Heart right ventricle (tissue), 16 donors: Measurements from ENCODE around the gene MYH11. TPM values are rescaled to one million over a fixed set of nuclear protein-coding genes. Genes with fewer than 3 reads are reported as not detected.

ENCODE experiments used
- ATAC-seq, 8 donors: fragments of 200-7000 bp; cut with Tn5 transposase; one replicate each; pipeline ENCODE4 v1.9.1; 2020; ENCODE audit warnings: mild to moderate bottlenecking in 8 of 8, moderate library complexity in 8 of 8, moderate number of reproducible peaks in 1 of 8
- DNase-seq, 2 donors: peaks; one replicate each; pipeline ENCODE4 v3.0.0-alpha.2; 2020
- H3K27ac ChIP-seq, 10 donors: fragments of 200-600 bp; sonication (generic) in 2 of 10; one replicate each; pipeline versions ENCODE4 v1.5.0 to v1.8.0; 2020 to 2022; ENCODE audit warnings: mild to moderate bottlenecking in 3 of 10
- H3K27me3 ChIP-seq, 7 donors: fragments of 200-600 bp; one replicate each; pipeline ENCODE4 v1.8.0; 2021 to 2022; ENCODE audit warnings: mild to moderate bottlenecking in 2 of 7
- H3K36me3 ChIP-seq, 9 donors: fragments of 200-600 bp; sonication (generic) in 1 of 9; one replicate each; pipeline versions ENCODE4 v1.5.0 to v1.8.0; 2020 to 2022; ENCODE audit warnings: mild to moderate bottlenecking in 2 of 9
- H3K4me1 ChIP-seq, 9 donors: fragments of 200-600 bp; sonication (generic) in 1 of 9; one replicate each; pipeline versions ENCODE4 v1.5.0 to v1.8.0; 2020 to 2022; ENCODE audit warnings: mild to moderate bottlenecking in 4 of 9
- H3K4me3 ChIP-seq, 10 donors: fragments of 200-600 bp; sonication (generic) in 2 of 10; one replicate each; pipeline versions ENCODE4 v1.5.0 to v1.8.0; 2020 to 2022; ENCODE audit warnings: mild to moderate bottlenecking in 7 of 10, moderate library complexity in 2 of 10
- H3K9me3 ChIP-seq, 11 donors: fragments of 200-600 bp in 10 of 11; sonication (generic) in 2 of 11; one replicate each; pipeline versions ENCODE4 v1.5.0 to v1.8.0; 2013 to 2022; ENCODE audit warnings: mild to moderate bottlenecking in 2 of 11, control low read depth in 1 of 11, moderate library complexity in 1 of 11
- CTCF ChIP-seq, 9 donors: fragments of 200-600 bp; sonication (generic) in 2 of 9; IDR thresholded peaks; one replicate each; pipeline versions ENCODE4 v1.5.0 to v1.8.0; 2021 to 2022; ENCODE audit warnings: antibody characterized with exemption in 9 of 9, mild to moderate bottlenecking in 5 of 9, moderate library complexity in 1 of 9
- WGBS, 2 donors: extraction: QIAGEN DNeasy Blood & Tissue Kit; methylation state at CpG; one replicate each; pipeline ENCODE4 v1.1.7; 2013; ENCODE audit warnings: inconsistent platforms in 1 of 2; 5-methylcytosine and 5-hydroxymethylcytosine counted together
- intact Hi-C, 10 donors: fragments of 100-400 bp; cut with DNase I; formaldehyde crosslinking; loops; one replicate each; pipeline versions ENCODE4 v1.11.1 to v1.14.2; 2022
- polyA plus RNA-seq, 2 donors: library from polyadenylated mRNA; stranded (reverse); fragments of 200-250 nt; gene quantifications; one replicate each; pipeline ENCODE4 v1.2.3, GENCODE V29; 2013
- total RNA-seq, 10 donors: library from RNA; stranded (reverse); fragmentation: NEBNext Ultra II Directional in 3 of 10; extraction: Animal tissue kit (Norgen Biotek cat#: 25700) in 3 of 10; gene quantifications; one replicate each; pipeline versions ENCODE4 v1.2.1 to v1.2.4, GENCODE V29; 2021 to 2023
- donor health status: Arrhythmogenic right ventricular cardiomyopathy.
- donor health status: ischemic (EF 13 %, LVEDD 7.1; RV severe dilation, severe dysfunction).
- donor health status: healthy with polysubstance abuse.
- donor health status: DM: no; HTN: yes; CAD: no.
- donor health status: DM: no; HTN: no; CAD: no.
- donor health status: ischemic (EF 25% LVEDD 6.9; RV normal size, moderate dysfunction).
- donor health status: ischemic (EF 25% LVEDD 5.7; RV mildly dilated, moderate dysfunction).
- donor health status: healthy.
- donor health status: DM: yes; HTN: yes; CAD: no.
- donor health status: Ischemic cardiomyopathy.
- donor health status: ischemic (EF 35%, LVEDD 5.7; RV mildly dilated, moderate dysfunction).
- donor health status: nonischemic (EF 11% LVEDD 7.7; RV severe dilation, severe dysfunction).
- donor health status: DM: yes; HTN: yes; CAD: no.
- donor health status: PGD.
- donor health status: ischemic (EF 29% LVEDD 5.4; RV normal size, mild dysfunction).
- donor health status: nonischemic (EF 23%, LVEDD 6.1; RV moderate dilation, normal function).

MYH11 gene
- total and polyA plus RNA-seq, 12 donors = 9.8 to 46.7 (median 23.5) TPM

GRCh38 chr16:15739464-15739863, 117.4 kb downstream of the MYH11 start:
- H3K9me3 ChIP-seq = peaks cover 0 to 10% (median 0%) of the 10 kb centered on the region in 11 donors
- H3K4me1 ChIP-seq = no peaks in the 10 kb centered on the region
- DNase-seq (no peak), ATAC-seq (no peak)
- peaks cover 0 to 75% (median 0%) of the 10 kb centered on the region in 9 donors for H3K36me3 ChIP-seq
- no peak for TF ChIP-seq CTCF (IDR thresholded peaks at IDR 0.05)
- WGBS, 2 donors = 98 to 99% methylated on average over 2 of the region's 2 CpGs
- H3K27me3 ChIP-seq = no peaks in the 10 kb centered on the region
- H3K4me3 ChIP-seq = no peak overlapping the region
- no peak overlapping the region for H3K27ac ChIP-seq
- intact Hi-C loops = no loop called here

- ATAC-seq (no peak), DNase-seq (no peak)
- Histone ChIP-seq H3K9me3 (peaks cover 0 to 10% (median 0%) of the 10 kb centered on the region in 11 donors), H3K27ac (no peak overlapping the region), H3K27me3 (no peaks in the 10 kb centered on the region), H3K36me3 (peaks cover 0 to 80% (median 0%) of the 10 kb centered on the region in 9 donors), H3K4me1 (no peaks in the 10 kb centered on the region), H3K4me3 (no peak overlapping the region)
- 81 to 84% methylated on average over 18 of the region's 18 CpGs for WGBS, 2 donors
- TF ChIP-seq CTCF (IDR thresholded peaks at IDR 0.05) = no peak
- intact Hi-C loops = no loop called here
Measured at GRCh38 chr16:15737140-15737644, 119.6 kb downstream of the MYH11 start.

- Histone ChIP-seq H3K36me3 (peaks cover 0 to 76% (median 0%) of the 10 kb centered on the region in 9 donors), H3K4me1 (no peaks in the 10 kb centered on the region), H3K4me3 (no peak overlapping the region), H3K27me3 (no peaks in the 10 kb centered on the region), H3K27ac (no peak overlapping the region), H3K9me3 (peaks cover 0 to 10% (median 0%) of the 10 kb centered on the region in 11 donors)
- WGBS, 2 donors = 83 to 87% methylated on average over 7 of the region's 7 CpGs
- intact Hi-C loops = no loop called here
- ATAC-seq = no peak
- no peak for TF ChIP-seq CTCF (IDR thresholded peaks at IDR 0.05)
- no peak for DNase-seq
Measured at GRCh38 chr16:15736529-15736928, 120.3 kb downstream of the MYH11 start.

- H3K9me3 ChIP-seq = peaks cover 0 to 3% (median 0%) of the 10 kb centered on the region in 11 donors
- peaks cover 0 to 69% (median 0%) of the 10 kb centered on the region in 9 donors for H3K36me3 ChIP-seq
- no peaks in the 10 kb centered on the region for H3K4me1 ChIP-seq
- ATAC-seq (peak in 1 of 8 donors; percentile 9), DNase-seq (no peak)
- TF ChIP-seq CTCF (IDR thresholded peaks at IDR 0.05) = no peak
- no peaks in the 10 kb centered on the region for H3K27me3 ChIP-seq
- intact Hi-C loops = no loop called here
- H3K4me3 ChIP-seq = no peak overlapping the region
- WGBS, 2 donors = 96% methylated on average over 3 of the region's 3 CpGs
- no peak overlapping the region for H3K27ac ChIP-seq
Measured at GRCh38 chr16:15735610-15736009, 121.2 kb downstream of the MYH11 start.
